Pulmonary artery endothelial cell (primary cell): ENCODE data around the gene SPEF1. TPM values are rescaled to one million over a fixed set of nuclear protein-coding genes. Genes with fewer than 3 reads are reported as not detected.

Experiments used
- DNase-seq: peaks from one replicate; pipeline ENCODE4 v3.0.0-alpha.2; 2011; ENCODE audit warnings: low read depth, low spot score
- total RNA-seq: library from RNA; depleted of rRNA; stranded (reverse); fragments of >200 nt; gene quantifications from 2 replicates; pipeline ENCODE4 v1.2.3, GENCODE V29; 2014

SPEF1 gene
- total RNA-seq, 1 donor from 2014 or later: 0.13 TPM

GRCh38 chr20:3751305-3751674 is 30.0 kb downstream of the SPEF1 start:
- DNase-seq: no peak

GRCh38 chr20:3749689-3750531 is 31.3 kb downstream of the SPEF1 start:
- no peak for DNase-seq

- no peak for DNase-seq
Measured at GRCh38 chr20:3749087-3749688, 32.1 kb downstream of the SPEF1 start.

GRCh38 chr20:3748073-3748472 is 33.2 kb downstream of the SPEF1 start:
- no peak for DNase-seq

GRCh38 chr20:3747471-3747870 is 33.8 kb downstream of the SPEF1 start:
- DNase-seq: no peak

- no peak for DNase-seq
Measured at GRCh38 chr20:3745686-3746173, 35.5 kb downstream of the SPEF1 start.

GRCh38 chr20:3744806-3745685 is 36.2 kb downstream of the SPEF1 start:
- no peak for DNase-seq

- no peak for DNase-seq
Measured at GRCh38 chr20:3744037-3744436, 37.2 kb downstream of the SPEF1 start.

GRCh38 chr20:3743251-3743650 is 38.0 kb downstream of the SPEF1 start:
- DNase-seq: no peak

- DNase-seq: no peak
Measured at GRCh38 chr20:3741836-3742458, 39.3 kb downstream of the SPEF1 start.

- no peak for DNase-seq
Measured at GRCh38 chr20:3740615-3741301, 40.5 kb downstream of the SPEF1 start.

GRCh38 chr20:3739926-3740451 is 41.3 kb downstream of the SPEF1 start:
- DNase-seq: no peak

- no peak for DNase-seq
Measured at GRCh38 chr20:3739054-3739925, 42.0 kb downstream of the SPEF1 start.

- DNase-seq: no peak
Measured at GRCh38 chr20:3738111-3739053, 42.9 kb downstream of the SPEF1 start.

- DNase-seq: no peak
Measured at GRCh38 chr20:3735768-3736167, 45.5 kb downstream of the SPEF1 start.

GRCh38 chr20:3734111-3734843 is 47.0 kb downstream of the SPEF1 start:
- DNase-seq: no peak

GRCh38 chr20:3733119-3733995 is 47.9 kb downstream of the SPEF1 start:
- DNase-seq: no peak
